Measurements from ENCODE around the gene SLC29A4. TPM values are rescaled to one million over a fixed set of nuclear protein-coding genes. Genes with fewer than 3 reads are reported as not detected.
A peak's percentile ranks its signal among the peaks of the same experiment; 100 is the strongest.

The SLC29A4 gene
- total and polyA plus RNA-seq, 2 of the 13 experiments (the other 11 are each of a cell fraction or from before 2014, with no cell fraction given): 29.7 to 31.7 TPM

DNA sequence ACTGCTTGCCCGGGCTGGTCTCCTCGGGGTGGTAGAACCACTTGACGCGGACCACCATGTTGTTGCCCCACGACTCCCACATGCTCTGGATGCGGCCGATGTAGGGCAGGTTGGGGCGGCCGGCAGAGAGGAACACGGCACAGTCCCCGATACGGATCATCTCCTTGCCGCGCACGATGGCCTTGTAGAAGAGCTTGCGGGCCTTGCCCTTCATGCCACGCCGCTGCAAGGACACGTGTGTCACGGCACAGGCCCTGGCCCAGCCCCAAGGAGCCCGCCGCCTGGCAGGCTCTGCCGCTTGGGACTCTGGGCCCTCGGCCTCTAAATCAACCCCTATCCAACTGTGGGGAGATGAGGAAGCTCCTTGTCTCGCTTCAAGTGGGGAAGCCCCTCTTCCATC is 26.4 kb downstream of the SLC29A4 start:
- FAIRE-seq (no peak), ATAC-seq (no peak), DNase-seq (ENCODE audit: low spot score) (no peak)
- 99% methylated on average over 16 of the region's 25 CpGs for WGBS (ENCODE audit: low lambda C conversion rate)
- Histone ChIP-seq H3K27me3 (ENCODE audit: control insufficient read depth in 1 of 2, insufficient read depth in 2 of 2, low read length in 2 of 2) (no peaks in the 10 kb centered on the region), H3K36me3 (replicated peaks in 1 of 2; ENCODE audit: control insufficient read depth in 1 of 2, insufficient read depth in 2 of 2, low read length in 2 of 2) (peaks cover 8 to 11% of the 10 kb centered on the region in 2 experiments), H2AFZ (ENCODE audit: low read length) (no peak overlapping the region), H3K4me2 (ENCODE audit: low read depth, low read length) (no peak overlapping the region), H3K79me2 (ENCODE audit: insufficient read depth, low read length) (no peaks in the 10 kb centered on the region), H3K9me3 (ENCODE audit: low read length) (no peaks in the 10 kb centered on the region), H3K27ac (ENCODE audit: extremely low read length, insufficient read depth, low read length) (no peak overlapping the region), H4K20me1 (ENCODE audit: insufficient read depth, low read length) (no peaks in the 10 kb centered on the region), H3K9ac (ENCODE audit: insufficient read depth, low read depth, low read length) (no peak overlapping the region), H3K4me3 (replicated peaks in 1 of 3; ENCODE audit: insufficient read depth in 1 of 3, low read depth in 2 of 3, low read length in 3 of 3) (no peak overlapping the region), H3K4me1 (ENCODE audit: insufficient read depth, low read length) (no peaks in the 10 kb centered on the region)
- ChIA-PET CTCF (ENCODE audit: low intra/inter-chr PET ratio, low total read pairs) (no interaction called here), POLR2A (no interaction called here)
- in situ Hi-C loops (cut with HindIII; ENCODE audit: extremely low pct_ligation_motif_present, low pct_unique_long_range_greater_than_20kb) (no loop called here), intact Hi-C loops (cut with micrococcal nuclease; ENCODE audit: unreplicated experiment) (no loop called here)
- BruUV-seq (replicated peaks): no TSS peak
- TF ChIP-seq PAF1 (CRISPR knock-in tag; IDR thresholded peaks at IDR 0.05) (no peak), RBM22 (optimal IDR thresholded peaks at IDR 0.05; ENCODE audit: low read length) (peak; percentile 14), SMAD1 (CRISPR knock-in tag; IDR thresholded peaks at IDR 0.05; ENCODE audit: borderline replicate concordance, low read depth) (no peak), SIN3B (IDR thresholded peaks at IDR 0.05; ENCODE audit: low read length) (no peak), RORA (CRISPR knock-in tag; IDR thresholded peaks at IDR 0.05) (no peak), GLI4 (CRISPR knock-in tag; IDR thresholded peaks at IDR 0.05; ENCODE audit: borderline replicate concordance) (no peak), AGO2 (optimal IDR thresholded peaks at IDR 0.05; ENCODE audit: low read depth, low read length) (peak; percentile 74), ZFX (CRISPR knock-in tag; IDR thresholded peaks at IDR 0.05; ENCODE audit: low read depth) (no peak), ZNF256 (CRISPR knock-in tag; conservative IDR thresholded peaks at IDR 0.05) (no peak)
- TF ChIP-seq, protein P1, sequence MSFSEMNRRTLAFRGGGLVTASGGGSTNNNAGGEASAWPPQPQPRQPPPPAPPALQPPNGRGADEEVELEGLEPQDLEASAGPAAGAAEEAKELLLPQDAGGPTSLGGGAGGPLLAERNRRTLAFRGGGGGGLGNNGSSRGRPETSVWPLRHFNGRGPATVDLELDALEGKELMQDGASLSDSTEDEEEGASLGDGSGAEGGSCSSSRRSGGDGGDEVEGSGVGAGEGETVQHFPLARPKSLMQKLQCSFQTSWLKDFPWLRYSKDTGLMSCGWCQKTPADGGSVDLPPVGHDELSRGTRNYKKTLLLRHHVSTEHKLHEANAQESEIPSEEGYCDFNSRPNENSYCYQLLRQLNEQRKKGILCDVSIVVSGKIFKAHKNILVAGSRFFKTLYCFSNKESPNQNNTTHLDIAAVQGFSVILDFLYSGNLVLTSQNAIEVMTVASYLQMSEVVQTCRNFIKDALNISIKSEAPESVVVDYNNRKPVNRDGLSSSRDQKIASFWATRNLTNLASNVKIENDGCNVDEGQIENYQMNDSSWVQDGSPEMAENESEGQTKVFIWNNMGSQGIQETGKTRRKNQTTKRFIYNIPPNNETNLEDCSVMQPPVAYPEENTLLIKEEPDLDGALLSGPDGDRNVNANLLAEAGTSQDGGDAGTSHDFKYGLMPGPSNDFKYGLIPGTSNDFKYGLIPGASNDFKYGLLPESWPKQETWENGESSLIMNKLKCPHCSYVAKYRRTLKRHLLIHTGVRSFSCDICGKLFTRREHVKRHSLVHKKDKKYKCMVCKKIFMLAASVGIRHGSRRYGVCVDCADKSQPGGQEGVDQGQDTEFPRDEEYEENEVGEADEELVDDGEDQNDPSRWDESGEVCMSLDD (CRISPR knock-in tag; IDR thresholded peaks at IDR 0.05; ENCODE audit: borderline replicate concordance): no peak
- TF ChIP-seq, protein P2, sequence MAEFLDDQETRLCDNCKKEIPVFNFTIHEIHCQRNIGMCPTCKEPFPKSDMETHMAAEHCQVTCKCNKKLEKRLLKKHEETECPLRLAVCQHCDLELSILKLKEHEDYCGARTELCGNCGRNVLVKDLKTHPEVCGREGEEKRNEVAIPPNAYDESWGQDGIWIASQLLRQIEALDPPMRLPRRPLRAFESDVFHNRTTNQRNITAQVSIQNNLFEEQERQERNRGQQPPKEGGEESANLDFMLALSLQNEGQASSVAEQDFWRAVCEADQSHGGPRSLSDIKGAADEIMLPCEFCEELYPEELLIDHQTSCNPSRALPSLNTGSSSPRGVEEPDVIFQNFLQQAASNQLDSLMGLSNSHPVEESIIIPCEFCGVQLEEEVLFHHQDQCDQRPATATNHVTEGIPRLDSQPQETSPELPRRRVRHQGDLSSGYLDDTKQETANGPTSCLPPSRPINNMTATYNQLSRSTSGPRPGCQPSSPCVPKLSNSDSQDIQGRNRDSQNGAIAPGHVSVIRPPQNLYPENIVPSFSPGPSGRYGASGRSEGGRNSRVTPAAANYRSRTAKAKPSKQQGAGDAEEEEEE (CRISPR knock-in tag; IDR thresholded peaks at IDR 0.05; ENCODE audit: borderline replicate concordance): no peak
